ENCODE data around the gene ZNF649. TPM values are rescaled to one million over a fixed set of nuclear protein-coding genes. Genes with fewer than 3 reads are reported as not detected.
"Not testable (repeated sequence)": the region's sequence is repeated elsewhere in the genome, so short reads cannot be mapped to it uniquely, and the experiment has no call there.

The ZNF649 gene
- total and polyA plus RNA-seq, 2 of the 13 experiments (the other 11 are each of a cell fraction or from before 2014, with no cell fraction given): 3.0 to 13.4 TPM

DNA sequence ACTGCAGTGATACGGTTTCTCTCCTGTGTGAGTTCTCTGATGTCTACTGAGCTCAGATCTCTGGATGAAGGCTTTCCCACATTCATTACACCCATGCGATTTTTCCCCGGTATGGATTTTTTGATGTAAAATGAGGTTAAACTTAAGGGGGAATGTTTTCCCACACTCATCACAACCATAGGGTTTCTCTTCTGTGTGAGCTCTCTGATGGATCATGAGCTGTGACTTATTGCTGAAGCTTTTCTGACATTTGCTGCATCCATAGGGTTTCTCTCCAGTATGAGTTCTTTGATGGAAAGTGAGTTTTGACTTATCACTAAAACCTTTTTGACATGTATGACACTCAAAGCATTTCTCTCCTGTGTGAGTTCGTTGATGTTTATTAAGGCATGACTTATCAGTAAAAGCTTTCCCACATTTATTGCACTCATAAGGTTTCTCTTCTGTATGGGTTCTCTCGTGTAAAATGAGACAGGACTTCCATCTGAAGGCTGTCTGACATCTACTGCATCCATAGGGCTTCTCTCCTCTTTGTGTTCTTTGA, 10.6 kb upstream of the ZNF649 start:
- H4K20me1 ChIP-seq (ENCODE audit: insufficient read depth, low read length): no peaks in the 10 kb centered on the region
- in situ Hi-C loops (cut with HindIII; ENCODE audit: extremely low pct_ligation_motif_present, low pct_unique_long_range_greater_than_20kb) (no loop called here), intact Hi-C loops (cut with micrococcal nuclease; ENCODE audit: unreplicated experiment) (no loop called here)
- no peak overlapping the region for H2AFZ ChIP-seq (ENCODE audit: low read length)
- no peak overlapping the region for H3K4me3 ChIP-seq (replicated peaks in 1 of 3; ENCODE audit: insufficient read depth in 1 of 3, low read depth in 2 of 3, low read length in 3 of 3)
- ChIA-PET CTCF (ENCODE audit: low intra/inter-chr PET ratio, low total read pairs) (no interaction called here), POLR2A (no interaction called here)
- DNase-seq (ENCODE audit: low spot score) (no peak), ATAC-seq (no peak), FAIRE-seq (no peak)
- BruUV-seq (replicated peaks): no TSS peak
- H3K79me2 ChIP-seq (ENCODE audit: insufficient read depth, low read length): no peaks in the 10 kb centered on the region
- WGBS (ENCODE audit: low lambda C conversion rate): 28% methylated on average over 5 of the region's 5 CpGs
- no peaks in the 10 kb centered on the region for H3K4me1 ChIP-seq (ENCODE audit: insufficient read depth, low read length)
- TF ChIP-seq ZNF274 (CRISPR knock-in tag; IDR thresholded peaks at IDR 0.05): peak; percentile 88; the same call in 1 of the 2 replicates
- no peak for TF ChIP-seq FIP1L1 (IDR thresholded peaks at IDR 0.05; ENCODE audit: borderline replicate concordance, insufficient read depth, low read depth, low read length)
- TF ChIP-seq ETV6 (CRISPR knock-in tag; conservative IDR thresholded peaks at IDR 0.05): no peak
- TF ChIP-seq, protein P1, sequence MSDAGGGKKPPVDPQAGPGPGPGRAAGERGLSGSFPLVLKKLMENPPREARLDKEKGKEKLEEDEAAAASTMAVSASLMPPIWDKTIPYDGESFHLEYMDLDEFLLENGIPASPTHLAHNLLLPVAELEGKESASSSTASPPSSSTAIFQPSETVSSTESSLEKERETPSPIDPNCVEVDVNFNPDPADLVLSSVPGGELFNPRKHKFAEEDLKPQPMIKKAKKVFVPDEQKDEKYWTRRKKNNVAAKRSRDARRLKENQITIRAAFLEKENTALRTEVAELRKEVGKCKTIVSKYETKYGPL (CRISPR knock-in tag; IDR thresholded peaks at IDR 0.05): no peak
- no peak overlapping the region for H3K9ac ChIP-seq (ENCODE audit: insufficient read depth, low read depth, low read length)
- H3K27ac ChIP-seq (ENCODE audit: extremely low read length, insufficient read depth, low read length): no peak overlapping the region
- no peaks in the 10 kb centered on the region for H3K36me3 ChIP-seq (replicated peaks in 1 of 2; ENCODE audit: control insufficient read depth in 1 of 2, insufficient read depth in 2 of 2, low read length in 2 of 2)
- no peak overlapping the region for H3K4me2 ChIP-seq (ENCODE audit: low read depth, low read length)
- H3K9me3 ChIP-seq (ENCODE audit: low read length): peaks cover 86% of the 10 kb centered on the region
- no peaks in the 10 kb centered on the region for H3K27me3 ChIP-seq (ENCODE audit: control insufficient read depth in 1 of 2, insufficient read depth in 2 of 2, low read length in 2 of 2)

GRCh38 chr19:51907981-51908380, 3.2 kb upstream of the ZNF649 start:
- intact Hi-C loops (cut with micrococcal nuclease; ENCODE audit: unreplicated experiment); BruUV-seq (replicated peaks); in situ Hi-C loops (cut with HindIII; ENCODE audit: extremely low pct_ligation_motif_present, low pct_unique_long_range_greater_than_20kb); H3K27ac ChIP-seq (ENCODE audit: extremely low read length, insufficient read depth, low read length); H2AFZ ChIP-seq (ENCODE audit: low read length); H3K27me3 ChIP-seq (ENCODE audit: control insufficient read depth in 1 of 2, insufficient read depth in 2 of 2, low read length in 2 of 2); H3K36me3 ChIP-seq (replicated peaks in 1 of 2; ENCODE audit: control insufficient read depth in 1 of 2, insufficient read depth in 2 of 2, low read length in 2 of 2); H4K20me1 ChIP-seq (ENCODE audit: insufficient read depth, low read length); POLR2A ChIA-PET; H3K9ac ChIP-seq (ENCODE audit: insufficient read depth, low read depth, low read length); CTCF ChIA-PET (ENCODE audit: low intra/inter-chr PET ratio, low total read pairs); FAIRE-seq; ATAC-seq; DNase-seq (ENCODE audit: low spot score); H3K4me3 ChIP-seq (replicated peaks in 1 of 3; ENCODE audit: insufficient read depth in 1 of 3, low read depth in 2 of 3, low read length in 3 of 3): not testable (repeated sequence)
- peaks cover 16% of the 10 kb centered on the region for H3K79me2 ChIP-seq (ENCODE audit: insufficient read depth, low read length)
- peak overlapping the region; percentile 29; the same call in 1 of the 2 replicates for H3K4me2 ChIP-seq (ENCODE audit: low read depth, low read length)
- WGBS (ENCODE audit: low lambda C conversion rate): 11% methylated on average over 5 of the region's 5 CpGs
- peaks cover 28% of the 10 kb centered on the region for H3K9me3 ChIP-seq (ENCODE audit: low read length)
- peaks cover 28% of the 10 kb centered on the region for H3K4me1 ChIP-seq (ENCODE audit: insufficient read depth, low read length)

DNA sequence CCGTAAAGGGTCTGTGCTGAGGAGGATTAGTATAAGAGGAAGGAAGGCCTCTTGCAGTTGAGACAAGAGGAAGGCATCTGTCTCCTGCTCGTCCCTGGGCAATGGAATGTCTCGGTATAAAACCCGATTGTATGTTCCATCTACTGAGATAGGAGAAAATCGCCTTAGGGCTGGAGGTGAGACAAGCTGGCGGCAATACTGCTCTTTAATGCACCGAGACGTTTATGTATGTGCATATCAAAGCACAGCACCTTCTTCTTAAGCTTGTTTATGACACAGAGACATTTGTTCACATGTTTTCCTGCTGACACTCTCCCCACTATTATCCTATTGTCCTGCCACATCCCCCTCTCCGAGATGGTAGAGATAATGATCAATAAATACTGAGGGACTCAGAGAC, 1.3 kb upstream of the ZNF649 start:
- H3K27me3 ChIP-seq (ENCODE audit: control insufficient read depth in 1 of 2, insufficient read depth in 2 of 2, low read length in 2 of 2); ATAC-seq; in situ Hi-C loops (cut with HindIII; ENCODE audit: extremely low pct_ligation_motif_present, low pct_unique_long_range_greater_than_20kb); H3K9ac ChIP-seq (ENCODE audit: insufficient read depth, low read depth, low read length); H3K27ac ChIP-seq (ENCODE audit: extremely low read length, insufficient read depth, low read length); DNase-seq (ENCODE audit: low spot score); intact Hi-C loops (cut with micrococcal nuclease; ENCODE audit: unreplicated experiment); H4K20me1 ChIP-seq (ENCODE audit: insufficient read depth, low read length); H2AFZ ChIP-seq (ENCODE audit: low read length); H3K4me3 ChIP-seq (replicated peaks in 1 of 3; ENCODE audit: insufficient read depth in 1 of 3, low read depth in 2 of 3, low read length in 3 of 3); H3K36me3 ChIP-seq (replicated peaks in 1 of 2; ENCODE audit: control insufficient read depth in 1 of 2, insufficient read depth in 2 of 2, low read length in 2 of 2); FAIRE-seq; CTCF ChIA-PET (ENCODE audit: low intra/inter-chr PET ratio, low total read pairs); BruUV-seq (replicated peaks); H3K4me2 ChIP-seq (ENCODE audit: low read depth, low read length); POLR2A ChIA-PET: not testable (repeated sequence)
- peaks cover 21% of the 10 kb centered on the region for H3K9me3 ChIP-seq (ENCODE audit: low read length)
- H3K4me1 ChIP-seq (ENCODE audit: insufficient read depth, low read length): peaks cover 32% of the 10 kb centered on the region
- peaks cover 33% of the 10 kb centered on the region for H3K79me2 ChIP-seq (ENCODE audit: insufficient read depth, low read length)
- 84% methylated on average over 9 of the region's 9 CpGs for WGBS (ENCODE audit: low lambda C conversion rate)
